ENCODE results near the gene BAD. TPM values are rescaled to one million over a fixed set of nuclear protein-coding genes. Genes with fewer than 3 reads are reported as not detected.

The BAD gene
- total RNA-seq, 2 experiments from 2014 or later: 38.3 to 43.9 TPM

DNA sequence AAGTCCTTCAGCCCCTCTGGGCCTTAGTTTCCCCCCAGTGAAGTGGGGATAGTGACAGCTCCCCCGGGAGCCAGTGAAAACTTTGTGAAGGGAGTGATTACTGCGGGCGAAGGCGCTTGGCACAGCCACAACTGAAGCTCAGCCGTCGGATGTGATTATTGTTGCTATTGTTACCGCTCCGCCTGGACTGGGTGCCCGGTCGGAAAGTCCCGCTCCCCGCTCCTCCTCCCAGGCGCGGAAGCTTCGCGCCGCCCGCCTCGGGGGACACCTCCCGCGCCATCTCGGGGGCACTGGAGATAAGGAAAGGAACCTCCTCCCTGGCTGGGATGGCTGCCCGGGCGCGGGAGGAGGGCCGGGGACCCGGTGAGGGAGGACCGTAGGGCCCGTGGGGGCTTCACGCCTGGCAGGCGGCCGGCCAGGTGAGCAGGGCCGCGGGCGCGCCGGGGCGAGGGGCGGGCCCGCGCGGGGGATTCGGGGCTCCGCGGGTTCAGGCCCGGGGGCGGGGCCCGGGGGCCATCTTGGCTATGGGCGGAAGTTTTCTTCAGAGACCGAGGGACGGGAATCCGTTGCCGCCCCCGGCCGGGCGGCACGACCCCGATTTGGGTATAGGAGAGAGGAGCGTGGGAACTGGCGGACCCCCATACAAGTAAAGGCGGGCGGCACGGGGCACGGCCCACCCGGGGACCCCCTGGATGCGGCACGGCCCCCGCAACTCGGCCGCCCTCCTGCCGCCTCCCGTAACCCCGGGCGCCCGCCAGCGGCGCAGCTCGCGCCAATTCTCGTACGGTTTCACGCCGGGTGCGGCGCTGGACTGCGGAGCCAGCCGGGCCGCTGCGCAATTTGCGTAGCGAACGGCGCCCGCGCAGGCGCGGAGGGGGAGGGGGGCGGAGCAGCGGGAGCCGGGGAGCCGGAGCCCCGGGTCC is 758 bp upstream of the BAD start, which contains the start of gene GPR137:
Gene GPR137, plus strand, starts transcription at position 887 of the 923 bp plus-strand sequence. CDS start 677 bp downstream, outside the sequence.
- peak; percentile 90 for DNase-seq
- Mint-ChIP-seq H3K27me3 (ENCODE audit: low read depth) (peaks cover 3% of the 10 kb centered on the region), H3K36me3 (ENCODE audit: low read depth) (peaks cover 13% of the 10 kb centered on the region), H3K4me1 (ENCODE audit: low read depth) (peaks cover 23% of the 10 kb centered on the region), H3K27ac (peak within 1 kb of the TSS; percentile 89), H3K4me3 (peak within 1 kb of the TSS; percentile 81), H3K9me3 (ENCODE audit: insufficient read depth) (no peaks in the 10 kb centered on the region)
- POLR2A ChIA-PET: interaction anchor here (0.7 to 7.8 kb wide), 10 partner anchors 11 to 100 kb away, joined by 3 to 79 read pairs (median 6); partner anchors contain the start of genes ESRRA, FERMT3, NUDT22 and PRDX5
- CTCF ChIA-PET: interaction anchor here (0.9 to 8.6 kb wide), 6 partner anchors 13 to 80 kb away, joined by 3 to 118 read pairs (median 14); partner anchors contain the start of genes CATSPERZ, ESRRA, FERMT3 and FKBP2
- peak; percentile 64 for ATAC-seq

DNA sequence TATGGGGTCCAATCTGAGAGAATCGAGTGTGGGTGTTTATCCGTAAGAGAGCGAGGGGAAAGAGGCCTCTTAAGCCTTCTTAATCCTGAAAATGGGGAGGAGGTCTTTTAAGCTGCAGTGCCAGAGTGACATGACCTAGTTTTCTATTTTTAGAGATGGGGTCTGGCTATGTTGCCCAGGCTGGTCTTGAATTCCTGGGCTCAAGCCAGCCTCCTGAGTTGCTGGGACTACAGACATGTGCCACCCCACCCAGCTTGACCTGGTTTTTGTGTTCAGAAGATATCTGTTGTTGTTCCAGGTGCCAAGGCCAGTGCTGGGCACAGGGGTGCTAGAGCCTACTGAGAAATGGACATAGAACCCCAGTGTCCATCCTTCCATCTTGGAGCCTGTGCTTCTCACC is 1.4 kb downstream of the BAD start:
- ChIA-PET CTCF (interaction anchor here (1.3 to 8.6 kb wide), 5 partner anchors 11 to 79 kb away, joined by 3 to 118 read pairs (median 5); partner anchors contain the start of genes CATSPERZ and ESRRA), POLR2A (interaction anchor here (7.8 kb wide), 1 partner anchor 13 kb away, joined by 79 read pairs; no protein-coding TSS in a partner anchor)
- ATAC-seq (no peak), DNase-seq (no peak)
- H3K36me3 Mint-ChIP-seq (ENCODE audit: low read depth): peaks cover 20% of the 10 kb centered on the region
- no peaks in the 10 kb centered on the region for H3K27me3 Mint-ChIP-seq (ENCODE audit: low read depth)
- peak overlapping the region; percentile 11 for H3K27ac Mint-ChIP-seq
- peak overlapping the region; percentile 79 for H3K4me3 Mint-ChIP-seq
- H3K9me3 Mint-ChIP-seq (ENCODE audit: insufficient read depth): no peaks in the 10 kb centered on the region
- peaks cover 33% of the 10 kb centered on the region for H3K4me1 Mint-ChIP-seq (ENCODE audit: low read depth)

DNA sequence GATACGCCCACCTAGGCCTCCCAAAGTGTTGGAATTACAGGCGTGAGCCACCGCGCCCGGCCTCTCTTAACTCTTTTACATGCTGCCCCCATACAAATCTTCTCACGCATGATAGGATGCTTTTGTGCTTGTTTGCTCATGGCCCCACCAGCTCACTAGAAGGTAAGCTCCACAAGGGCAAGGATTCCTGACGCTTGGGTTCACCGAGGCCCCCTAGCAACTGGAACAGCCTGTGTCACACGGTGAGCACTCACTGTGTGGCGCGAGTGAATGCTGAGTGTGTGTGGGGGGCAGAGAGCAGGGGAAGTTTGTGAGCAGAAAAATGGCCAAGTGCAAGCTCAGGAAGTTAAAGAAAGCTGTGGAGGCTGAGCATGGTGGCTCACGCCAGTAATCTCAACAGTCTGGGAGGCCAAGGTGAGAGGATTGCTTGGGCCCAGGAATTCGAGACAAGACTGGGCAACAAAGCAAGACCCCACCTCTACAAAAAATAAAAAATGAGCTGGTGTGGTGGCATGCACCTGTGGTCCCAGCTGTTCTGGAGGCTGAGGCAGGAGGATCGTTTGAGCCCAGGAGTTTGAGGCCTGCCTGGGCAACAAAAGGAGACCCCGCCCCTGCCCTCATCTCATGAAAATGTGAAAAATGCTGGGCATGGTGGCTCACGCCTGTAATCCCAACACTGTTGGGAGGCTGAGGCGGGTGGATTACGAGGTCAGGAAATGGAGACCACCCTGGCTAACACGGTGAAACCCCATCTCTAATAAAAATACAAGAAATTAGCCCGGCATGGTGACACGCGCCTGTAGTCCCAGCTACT is 2.3 kb downstream of the BAD start:
- no peak for DNase-seq
- POLR2A ChIA-PET: interaction anchor here (7.8 kb wide), 1 partner anchor 12 kb away, joined by 79 read pairs; no protein-coding TSS in a partner anchor
- Mint-ChIP-seq H3K9me3 (ENCODE audit: insufficient read depth) (no peaks in the 10 kb centered on the region), H3K27me3 (ENCODE audit: low read depth) (no peaks in the 10 kb centered on the region), H3K36me3 (ENCODE audit: low read depth) (peaks cover 20% of the 10 kb centered on the region), H3K4me1 (ENCODE audit: low read depth) (peaks cover 36% of the 10 kb centered on the region), H3K4me3 (no peak overlapping the region), H3K27ac (no peak overlapping the region)
- no peak for ATAC-seq
- CTCF ChIA-PET: interaction anchor here (0.9 to 8.6 kb wide), 6 partner anchors 10 to 78 kb away, joined by 3 to 118 read pairs (median 5); partner anchors contain the start of genes CATSPERZ and ESRRA

DNA sequence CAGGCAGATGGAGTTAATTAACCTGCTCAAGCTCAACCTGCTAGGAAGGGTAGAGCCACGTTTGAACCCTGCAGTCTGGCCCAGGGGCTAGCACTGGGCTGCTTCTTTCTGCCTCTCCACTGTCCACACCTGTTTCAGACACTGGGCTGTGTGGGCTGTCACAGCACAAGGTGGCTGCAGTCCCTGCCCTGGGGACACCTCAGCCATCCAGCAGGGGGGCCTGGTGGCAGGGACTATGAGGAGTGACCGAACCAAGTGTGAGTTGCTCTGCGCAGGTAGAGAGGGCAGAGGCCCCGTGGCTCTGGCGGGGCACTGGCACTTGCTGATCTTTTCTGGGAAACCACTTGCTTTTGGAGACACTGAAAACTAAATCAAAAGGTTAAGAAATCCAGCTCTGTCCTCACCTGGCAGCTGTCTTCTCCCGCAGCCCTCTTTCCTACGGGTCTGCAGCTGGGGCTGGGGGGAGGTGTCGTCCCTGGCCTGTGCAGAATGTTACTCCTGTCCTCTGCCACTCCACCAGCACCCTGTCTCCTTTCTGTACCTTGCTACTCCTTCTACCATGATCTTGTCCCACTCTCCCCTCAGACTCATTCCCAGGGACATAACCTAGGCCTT is 5.8 kb downstream of the BAD start:
- H3K4me1 Mint-ChIP-seq (ENCODE audit: low read depth): peaks cover 24% of the 10 kb centered on the region
- no peak for DNase-seq
- no peak overlapping the region for H3K4me3 Mint-ChIP-seq
- POLR2A ChIA-PET: interaction anchor here (1.7 kb wide), 1 partner anchor 10 kb away, joined by 4 read pairs; no protein-coding TSS in a partner anchor
- H3K9me3 Mint-ChIP-seq (ENCODE audit: insufficient read depth): no peaks in the 10 kb centered on the region
- ATAC-seq: peak; percentile 13
- no peaks in the 10 kb centered on the region for H3K27me3 Mint-ChIP-seq (ENCODE audit: low read depth)
- peaks cover 32% of the 10 kb centered on the region for H3K36me3 Mint-ChIP-seq (ENCODE audit: low read depth)
- CTCF ChIA-PET: interaction anchor here (15.6 kb wide), 1 partner anchor 24 kb away, joined by 148 read pairs; the partner anchor contains the start of genes CATSPERZ and ESRRA
- H3K27ac Mint-ChIP-seq: no peak overlapping the region

DNA sequence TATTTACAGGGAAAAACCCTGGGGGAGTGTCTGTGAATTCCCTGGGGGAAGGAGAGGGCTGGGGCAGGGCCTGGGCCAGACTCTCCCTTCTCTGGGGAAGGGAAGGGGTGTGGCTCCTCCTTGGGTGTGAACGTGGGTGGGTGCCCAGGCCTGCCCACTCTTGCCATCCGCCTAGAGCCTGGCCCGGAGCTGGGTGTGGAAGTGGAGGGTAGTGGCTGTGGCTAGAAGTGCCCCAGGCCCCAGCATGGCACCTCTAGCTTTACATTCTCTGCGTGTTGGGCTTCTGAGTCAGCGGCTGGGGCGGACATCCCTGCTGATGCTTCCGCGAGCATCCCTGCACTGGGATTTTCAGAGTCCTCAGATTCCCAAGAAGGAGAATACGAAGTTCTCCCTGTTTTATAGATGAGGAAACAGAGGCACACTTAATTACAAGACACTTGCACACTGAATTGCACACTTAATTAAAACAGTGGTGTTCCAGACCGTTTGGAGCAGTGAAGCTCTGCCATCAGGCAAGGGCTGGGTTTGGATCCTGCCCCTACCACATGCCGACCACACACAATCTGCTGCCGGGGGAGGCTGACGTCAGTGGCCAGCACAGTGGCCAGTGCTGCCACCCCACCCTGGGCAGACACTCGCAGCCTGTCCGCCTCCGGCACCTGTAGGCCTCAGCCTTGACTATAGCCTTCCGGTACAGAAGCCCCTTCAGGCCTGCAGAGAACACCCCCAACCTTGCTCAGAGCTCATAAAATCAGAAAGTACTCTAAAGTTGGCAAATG is 7.6 kb downstream of the BAD start:
- H3K27ac Mint-ChIP-seq: no peak overlapping the region
- peaks cover 22% of the 10 kb centered on the region for H3K4me1 Mint-ChIP-seq (ENCODE audit: low read depth)
- ATAC-seq (no peak), DNase-seq (no peak)
- H3K9me3 Mint-ChIP-seq (ENCODE audit: insufficient read depth): no peaks in the 10 kb centered on the region
- H3K27me3 Mint-ChIP-seq (ENCODE audit: low read depth): no peaks in the 10 kb centered on the region
- POLR2A ChIA-PET: interaction anchor here (1.7 kb wide), 1 partner anchor 8 kb away, joined by 4 read pairs; no protein-coding TSS in a partner anchor
- peaks cover 27% of the 10 kb centered on the region for H3K36me3 Mint-ChIP-seq (ENCODE audit: low read depth)
- no peak overlapping the region for H3K4me3 Mint-ChIP-seq
- CTCF ChIA-PET: interaction anchor here (15.6 kb wide), 1 partner anchor 26 kb away, joined by 148 read pairs; the partner anchor contains the start of genes CATSPERZ and ESRRA

DNA sequence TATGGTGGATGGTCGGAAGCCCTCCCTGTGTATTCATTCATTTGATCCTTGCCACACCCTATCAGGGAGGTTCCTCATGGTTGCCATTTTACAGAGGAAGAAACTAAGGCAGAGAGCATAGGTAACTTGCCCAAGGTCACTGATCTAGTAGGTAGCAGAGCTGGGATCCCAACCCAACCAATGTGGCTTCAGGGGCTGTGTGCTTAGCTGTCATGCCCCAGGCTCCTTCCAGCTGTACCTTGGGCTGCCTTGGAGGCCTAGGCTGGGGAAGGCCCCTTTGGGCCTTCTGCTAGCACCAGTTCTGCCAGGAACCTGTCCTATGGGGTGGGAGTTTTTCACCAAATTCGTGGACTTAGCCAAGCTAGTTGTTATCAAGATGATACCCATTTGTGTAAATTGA is 8.6 kb downstream of the BAD start:
- H3K27ac Mint-ChIP-seq: no peak overlapping the region
- peaks cover 24% of the 10 kb centered on the region for H3K4me1 Mint-ChIP-seq (ENCODE audit: low read depth)
- H3K4me3 Mint-ChIP-seq: no peak overlapping the region
- H3K9me3 Mint-ChIP-seq (ENCODE audit: insufficient read depth): no peaks in the 10 kb centered on the region
- peaks cover 21% of the 10 kb centered on the region for H3K36me3 Mint-ChIP-seq (ENCODE audit: low read depth)
- ChIA-PET CTCF (interaction anchor here (15.6 kb wide), 1 partner anchor 27 kb away, joined by 148 read pairs; the partner anchor contains the start of genes CATSPERZ and ESRRA), POLR2A (no interaction called here)
- no peaks in the 10 kb centered on the region for H3K27me3 Mint-ChIP-seq (ENCODE audit: low read depth)
- ATAC-seq: no peak
- no peak for DNase-seq

DNA sequence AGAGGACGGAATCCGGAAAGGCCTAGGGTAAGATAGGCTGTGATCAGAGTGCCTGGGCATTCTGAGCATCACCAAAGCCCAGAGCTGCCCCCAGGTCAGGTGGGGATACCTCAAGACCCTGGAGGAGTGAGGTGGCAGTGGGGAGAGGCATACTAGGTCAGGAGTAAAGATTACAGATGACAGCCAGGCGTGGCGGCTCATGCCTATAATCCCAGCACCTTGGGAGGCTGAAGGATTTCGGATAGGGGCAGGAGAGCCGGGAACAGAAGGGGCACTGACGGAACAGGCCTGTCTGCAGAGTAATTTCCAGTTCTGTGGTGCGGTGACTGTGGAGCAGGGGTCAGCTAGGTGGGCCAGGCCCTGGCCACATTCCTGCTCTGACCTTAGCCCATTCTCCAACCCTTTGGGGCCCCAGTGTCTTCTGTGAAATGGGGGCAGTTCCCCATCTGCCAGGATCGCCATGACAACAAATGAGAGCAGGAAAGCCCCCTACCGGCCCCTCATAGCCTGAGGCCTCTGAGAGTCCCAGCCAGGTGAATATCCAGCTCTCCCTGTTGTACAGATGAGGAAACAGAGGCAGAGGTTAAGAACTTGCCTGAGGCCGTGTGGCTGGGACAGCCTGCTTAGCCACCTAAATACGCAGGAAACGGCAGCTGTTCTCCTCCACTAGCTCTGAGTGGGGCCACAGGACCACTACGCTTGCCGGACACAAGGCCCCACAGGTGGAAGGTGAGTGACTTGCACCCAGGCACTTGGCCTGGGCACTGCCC is 9.2 kb downstream of the BAD start:
- DNase-seq: no peak
- CTCF ChIA-PET: interaction anchor here (15.6 kb wide), 1 partner anchor 28 kb away, joined by 148 read pairs; the partner anchor contains the start of genes CATSPERZ and ESRRA
- H3K36me3 Mint-ChIP-seq (ENCODE audit: low read depth): peaks cover 23% of the 10 kb centered on the region
- peaks cover 26% of the 10 kb centered on the region for H3K4me1 Mint-ChIP-seq (ENCODE audit: low read depth)
- ATAC-seq: no peak
- no peak overlapping the region for H3K27ac Mint-ChIP-seq
- POLR2A ChIA-PET: no interaction called here
- H3K9me3 Mint-ChIP-seq (ENCODE audit: insufficient read depth): no peaks in the 10 kb centered on the region
- H3K4me3 Mint-ChIP-seq: no peak overlapping the region
- H3K27me3 Mint-ChIP-seq (ENCODE audit: low read depth): no peaks in the 10 kb centered on the region

DNA sequence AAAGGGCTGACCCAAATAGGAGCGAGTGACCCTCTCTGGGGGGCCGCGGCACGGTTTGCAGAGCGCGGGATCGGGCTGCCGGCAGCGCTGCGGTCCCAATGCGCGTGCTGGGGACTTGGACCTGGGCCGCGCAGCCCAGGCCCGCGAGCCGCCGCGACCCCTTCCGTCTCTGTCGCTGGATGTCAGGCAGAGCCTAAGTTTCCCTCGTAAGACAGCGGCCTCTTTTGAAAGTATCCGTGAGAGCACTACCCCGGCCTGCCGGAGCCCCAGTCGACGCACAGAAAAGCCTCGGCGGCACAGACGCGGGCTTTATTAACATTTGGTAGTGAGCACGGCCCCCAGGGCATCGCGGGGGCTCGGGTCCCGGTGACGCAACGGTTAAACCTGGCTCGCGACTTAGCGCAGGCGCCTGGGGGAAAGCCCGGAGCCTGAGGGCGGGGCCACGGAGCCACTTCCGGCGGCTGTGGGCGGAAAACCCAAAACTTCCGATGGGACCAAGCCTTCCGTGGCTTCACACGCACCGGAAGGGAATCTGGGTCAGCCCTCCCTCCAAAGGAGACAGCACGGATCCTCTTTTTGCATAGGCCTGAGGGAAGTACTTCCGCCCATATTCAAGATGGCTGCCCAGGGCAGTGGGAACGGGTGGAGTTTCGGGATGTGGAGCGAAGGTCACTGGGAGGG is 14.8 kb downstream of the BAD start:
- CTCF ChIA-PET: interaction anchor here (1.0 to 15.6 kb wide), 12 partner anchors 12 to 71 kb away, joined by 3 to 148 read pairs (median 4); partner anchors contain the start of genes CATSPERZ, CCDC88B, ESRRA and FERMT3
- ATAC-seq (peak; percentile 74), DNase-seq (peak; percentile 97)
- POLR2A ChIA-PET: interaction anchor here (0.5 to 5.6 kb wide), 18 partner anchors 8 to 301 kb away, joined by 3 to 79 read pairs (median 6); partner anchors contain the start of genes BAD, CCDC88B, ESRRA and FERMT3
- Mint-ChIP-seq H3K4me3 (peak overlapping the region; percentile 93), H3K27ac (peak overlapping the region; percentile 97), H3K36me3 (ENCODE audit: low read depth) (peaks cover 24% of the 10 kb centered on the region), H3K4me1 (ENCODE audit: low read depth) (peaks cover 34% of the 10 kb centered on the region), H3K27me3 (ENCODE audit: low read depth) (no peaks in the 10 kb centered on the region), H3K9me3 (ENCODE audit: insufficient read depth) (no peaks in the 10 kb centered on the region)

DNA sequence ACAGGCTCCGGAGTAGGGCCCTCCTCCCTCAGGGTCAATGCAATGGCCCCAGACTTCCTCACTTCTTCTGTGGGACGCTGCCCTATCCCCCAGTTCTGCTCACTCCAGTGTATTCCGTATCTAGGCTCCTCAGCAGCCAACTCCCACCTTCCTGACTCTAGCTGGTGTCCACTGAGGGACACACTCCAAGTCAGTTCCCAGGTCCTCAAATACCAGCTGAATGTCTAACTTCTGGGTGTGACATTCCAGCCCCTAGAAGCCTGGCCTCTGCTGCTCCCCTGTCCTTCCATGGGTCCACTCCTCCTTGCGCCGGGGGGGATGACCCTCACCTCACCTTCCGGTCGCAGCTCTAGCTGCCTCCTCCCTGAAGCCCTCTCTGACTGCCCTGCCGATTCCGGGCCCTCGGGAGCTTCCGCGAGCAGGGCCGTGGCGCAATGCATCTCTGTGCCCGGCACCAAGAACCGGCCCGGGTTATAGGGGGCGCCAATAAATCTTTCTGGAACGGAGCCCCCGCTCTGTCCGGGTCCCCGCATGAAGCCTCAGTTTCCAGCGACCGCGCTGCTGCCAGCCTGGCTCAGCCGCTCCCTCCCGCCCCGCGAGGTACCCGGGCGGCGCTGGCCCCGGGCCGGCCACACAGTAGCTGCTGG is 15.4 kb downstream of the BAD start:
- Mint-ChIP-seq H3K36me3 (ENCODE audit: low read depth) (peaks cover 26% of the 10 kb centered on the region), H3K4me3 (peak overlapping the region; percentile 93), H3K9me3 (ENCODE audit: insufficient read depth) (no peaks in the 10 kb centered on the region), H3K4me1 (ENCODE audit: low read depth) (peaks cover 34% of the 10 kb centered on the region), H3K27ac (peak overlapping the region; percentile 97), H3K27me3 (ENCODE audit: low read depth) (no peaks in the 10 kb centered on the region)
- ChIA-PET CTCF (interaction anchor here (1.0 to 15.6 kb wide), 11 partner anchors 13 to 71 kb away, joined by 3 to 148 read pairs (median 4); partner anchors contain the start of genes CATSPERZ, ESRRA, FERMT3 and PLCB3), POLR2A (interaction anchor here (0.8 to 5.6 kb wide), 17 partner anchors 9 to 83 kb away, joined by 3 to 79 read pairs (median 7); partner anchors contain the start of genes BAD, CCDC88B, ESRRA and FERMT3)
- ATAC-seq: peak; percentile 13
- DNase-seq: peak; percentile 71
